Rectal smooth muscle tissue (tissue), 1 donor: Measurements from ENCODE around the gene GPD1L.

Experiments
- H3K27ac ChIP-seq: one replicate; pipeline ENCODE4 v1.7.0; 2013; ENCODE audit warnings: low read depth, low read length, inconsistent platforms
- H3K27me3 ChIP-seq: one replicate; pipeline ENCODE4 v1.7.0; 2013; ENCODE audit warnings: low read length; ENCODE audit not compliant: control insufficient read depth, insufficient read depth
- H3K36me3 ChIP-seq: one replicate; pipeline ENCODE4 v1.7.0; 2013; ENCODE audit warnings: low read length; ENCODE audit not compliant: control insufficient read depth, insufficient read depth
- H3K4me1 ChIP-seq: one replicate; pipeline ENCODE4 v1.7.0; 2013; ENCODE audit warnings: low read length; ENCODE audit not compliant: control insufficient read depth, insufficient read depth
- H3K4me3 ChIP-seq: one replicate; pipeline ENCODE4 v1.7.0; 2013; ENCODE audit warnings: low read length
- H3K9ac ChIP-seq: one replicate; pipeline ENCODE4 v1.7.0; 2013; ENCODE audit warnings: low read length

Gene GPD1L

GRCh38 chr3:32147933-32148332, 41.5 kb downstream of the GPD1L start:
- no peak overlapping the region for H3K9ac ChIP-seq
- no peak overlapping the region for H3K27ac ChIP-seq
- H3K4me3 ChIP-seq, result no peak overlapping the region
- no peaks in the 10 kb centered on the region for H3K4me1 ChIP-seq
- no peaks in the 10 kb centered on the region for H3K27me3 ChIP-seq
- H3K36me3 ChIP-seq, result peaks cover 4% of the 10 kb centered on the region

GRCh38 chr3:32148351-32148750, 41.9 kb downstream of the GPD1L start:
- Histone ChIP-seq H3K36me3 (peaks cover 4% of the 10 kb centered on the region), H3K27ac (no peak overlapping the region), H3K9ac (no peak overlapping the region), H3K4me1 (no peaks in the 10 kb centered on the region), H3K27me3 (no peaks in the 10 kb centered on the region), H3K4me3 (no peak overlapping the region)

GRCh38 chr3:32153414-32154204, 47.2 kb downstream of the GPD1L start:
- Histone ChIP-seq H3K36me3 (peaks cover 5% of the 10 kb centered on the region), H3K27ac (no peak overlapping the region), H3K4me3 (no peak overlapping the region), H3K4me1 (no peaks in the 10 kb centered on the region), H3K27me3 (no peaks in the 10 kb centered on the region), H3K9ac (no peak overlapping the region)

DNA sequence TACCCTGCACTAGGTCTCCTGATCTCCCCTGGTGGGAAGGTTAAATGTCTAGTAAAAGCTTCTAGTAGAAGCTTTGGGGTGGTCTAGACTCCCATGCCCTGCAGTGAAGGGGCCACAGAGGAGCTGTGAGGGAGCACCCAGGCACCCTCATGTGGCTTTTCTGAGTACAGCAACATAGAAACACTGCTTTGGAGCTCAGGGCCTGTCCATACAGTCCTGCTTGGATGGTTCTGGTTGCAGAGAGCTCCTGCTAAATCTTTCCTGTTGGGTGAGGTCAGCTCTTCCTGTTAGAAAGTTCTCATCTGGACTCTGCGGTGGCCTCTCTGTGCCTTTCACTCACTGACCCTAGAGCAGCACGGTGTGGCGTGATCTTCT, 47.8 kb downstream of the GPD1L start:
- no peaks in the 10 kb centered on the region for H3K4me1 ChIP-seq
- no peak overlapping the region for H3K27ac ChIP-seq
- no peak overlapping the region for H3K9ac ChIP-seq
- H3K36me3 ChIP-seq, result peaks cover 9% of the 10 kb centered on the region
- no peak overlapping the region for H3K4me3 ChIP-seq
- H3K27me3 ChIP-seq, result no peaks in the 10 kb centered on the region

DNA sequence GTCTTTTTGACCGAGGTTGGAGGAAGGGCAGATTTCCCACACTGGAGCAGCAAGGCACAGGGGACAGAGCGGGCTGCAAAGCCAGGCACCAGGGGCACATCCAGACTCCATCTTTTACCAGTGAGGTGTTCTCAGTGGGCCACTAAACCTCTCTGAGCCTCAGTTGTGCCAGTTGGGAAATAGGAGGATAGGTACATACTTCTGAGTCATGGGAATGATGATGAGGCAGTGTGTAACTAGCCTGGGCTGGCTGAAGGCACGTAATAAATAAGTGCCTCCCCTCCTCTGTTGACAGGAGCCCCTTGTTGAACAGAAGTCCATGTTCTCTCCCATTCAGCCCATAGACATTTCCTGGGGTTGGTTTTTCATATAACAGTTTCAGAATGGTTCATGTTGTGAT, 48.7 kb downstream of the GPD1L start:
- Histone ChIP-seq H3K9ac (no peak overlapping the region), H3K4me3 (no peak overlapping the region), H3K36me3 (peaks cover 9% of the 10 kb centered on the region), H3K27ac (no peak overlapping the region), H3K4me1 (no peaks in the 10 kb centered on the region), H3K27me3 (no peaks in the 10 kb centered on the region)

- no peak overlapping the region for H3K27ac ChIP-seq
- H3K4me3 ChIP-seq, result no peak overlapping the region
- H3K9ac ChIP-seq, result no peak overlapping the region
- no peaks in the 10 kb centered on the region for H3K27me3 ChIP-seq
- H3K4me1 ChIP-seq, result no peaks in the 10 kb centered on the region
- peaks cover 9% of the 10 kb centered on the region for H3K36me3 ChIP-seq
Observed at GRCh38 chr3:32157600-32158264, 51.3 kb downstream of the GPD1L start.

DNA sequence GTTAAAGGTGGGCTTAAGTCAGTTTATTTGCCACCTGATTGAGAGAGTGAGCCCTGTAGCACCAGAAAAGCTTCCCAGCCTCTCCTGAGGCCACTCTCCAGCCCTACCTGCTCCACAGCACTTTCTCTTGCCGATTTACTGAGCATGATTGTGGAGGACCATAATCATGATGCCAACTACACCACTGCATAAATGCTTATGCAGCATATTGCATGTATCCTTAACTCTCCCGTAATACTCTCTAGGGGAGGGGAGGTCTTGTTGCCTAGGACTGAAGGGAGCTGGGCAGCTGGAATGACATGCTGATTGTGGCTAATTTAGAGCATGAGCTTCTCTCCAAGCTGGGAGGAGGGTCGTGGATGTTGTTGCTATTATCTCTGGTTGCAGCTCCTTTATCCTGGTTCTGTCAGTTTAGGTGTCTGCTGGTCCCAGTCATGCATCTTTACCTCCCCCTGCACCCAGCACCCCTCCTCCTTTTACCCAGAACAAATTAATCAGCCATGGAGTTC, 54.3 kb downstream of the GPD1L start:
- H3K9ac ChIP-seq, result no peak overlapping the region
- H3K36me3 ChIP-seq, result peaks cover 16% of the 10 kb centered on the region
- no peaks in the 10 kb centered on the region for H3K27me3 ChIP-seq
- H3K4me3 ChIP-seq, result no peak overlapping the region
- no peak overlapping the region for H3K27ac ChIP-seq
- H3K4me1 ChIP-seq, result no peaks in the 10 kb centered on the region

DNA sequence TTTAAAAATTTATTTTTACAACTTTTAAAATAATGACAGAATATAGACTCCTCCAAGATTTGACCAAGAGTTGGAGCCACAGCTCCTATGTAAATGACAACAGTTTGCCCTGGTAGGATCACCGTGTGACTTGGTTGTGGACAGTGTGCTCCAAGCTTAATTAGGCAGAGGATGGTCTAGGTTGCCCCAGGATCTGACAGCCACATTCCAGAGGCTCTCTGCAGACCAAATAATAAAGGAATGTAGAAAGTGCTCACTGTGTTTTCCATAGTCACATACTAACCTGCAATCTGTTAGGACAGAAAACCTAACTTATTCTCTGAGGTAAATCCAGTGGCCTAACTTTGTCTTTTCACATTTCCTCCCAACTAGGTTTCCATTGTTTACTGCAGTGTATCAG, 59.0 kb downstream of the GPD1L start:
- peaks cover 10% of the 10 kb centered on the region for H3K36me3 ChIP-seq
- H3K4me3 ChIP-seq, result no peak overlapping the region

GRCh38 chr3:32166654-32167053, 60.2 kb downstream of the GPD1L start:
- Histone ChIP-seq H3K4me1 (no peaks in the 10 kb centered on the region), H3K27me3 (no peaks in the 10 kb centered on the region), H3K36me3 (peaks cover 10% of the 10 kb centered on the region), H3K4me3 (no peak overlapping the region), H3K9ac (no peak overlapping the region), H3K27ac (no peak overlapping the region)

More for the DNA sequence above, 59.0 kb downstream of the GPD1L start:
- H3K27ac ChIP-seq, result no peak overlapping the region
- no peaks in the 10 kb centered on the region for H3K27me3 ChIP-seq
- no peaks in the 10 kb centered on the region for H3K4me1 ChIP-seq
- H3K9ac ChIP-seq, result no peak overlapping the region

DNA sequence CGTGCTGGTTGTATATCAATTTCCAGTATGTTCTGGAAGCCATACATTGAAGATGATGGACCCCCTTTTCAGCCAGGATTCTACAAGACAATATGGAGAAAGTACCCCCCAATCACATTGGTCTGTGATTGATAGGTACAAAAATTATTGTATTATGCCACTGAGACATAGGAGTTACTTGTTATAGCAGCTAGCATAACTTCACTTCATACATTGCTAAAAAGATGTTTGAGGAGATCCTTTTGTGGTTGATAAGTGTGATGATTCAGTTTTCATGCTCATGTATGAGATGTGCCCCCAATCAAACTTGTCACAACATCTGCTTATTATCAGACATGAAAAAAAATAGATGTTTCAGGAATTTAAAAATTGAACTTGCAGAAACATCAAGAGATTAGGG, 66.0 kb downstream of the GPD1L start:
- H3K4me3 ChIP-seq, result no peak overlapping the region
- H3K27ac ChIP-seq, result no peak overlapping the region
- H3K27me3 ChIP-seq, result no peaks in the 10 kb centered on the region
- H3K9ac ChIP-seq, result no peak overlapping the region
- no peaks in the 10 kb centered on the region for H3K4me1 ChIP-seq
- no peaks in the 10 kb centered on the region for H3K36me3 ChIP-seq

GRCh38 chr3:32175607-32176197, 69.3 kb downstream of the GPD1L start:
- Histone ChIP-seq H3K27me3 (no peaks in the 10 kb centered on the region), H3K27ac (no peak overlapping the region), H3K9ac (no peak overlapping the region), H3K36me3 (no peaks in the 10 kb centered on the region), H3K4me1 (no peaks in the 10 kb centered on the region), H3K4me3 (no peak overlapping the region)

GRCh38 chr3:32176989-32177701, 70.7 kb downstream of the GPD1L start:
- H3K27me3 ChIP-seq, result no peaks in the 10 kb centered on the region
- H3K36me3 ChIP-seq, result no peaks in the 10 kb centered on the region
- no peak overlapping the region for H3K27ac ChIP-seq
- H3K9ac ChIP-seq, result no peak overlapping the region
- H3K4me3 ChIP-seq, result no peak overlapping the region
- no peaks in the 10 kb centered on the region for H3K4me1 ChIP-seq
